Bronchial epithelial cell (primary cell): ENCODE results near the gene ZMYND10. TPM values are rescaled to one million over a fixed set of nuclear protein-coding genes. Genes with fewer than 3 reads are reported as not detected.
A peak's percentile ranks its signal among the peaks of the same experiment; 100 is the strongest.

Experiments used
- DNase-seq: peaks from one replicate; pipeline ENCODE4 v3.0.0-alpha.2; 2010; ENCODE audit warnings: low read depth
- FAIRE-seq: peaks from 2 replicates; lab custom pipeline; 2011; peaks lifted over from hg19 to GRCh38; lab: Jason Lieb, UNC
- H3K27me3 ChIP-seq: 2 replicates; pipeline ENCODE4 v1.5.1; 2011; ENCODE audit warnings: low read length; ENCODE audit not compliant: control insufficient read depth, insufficient read depth
- H3K36me3 ChIP-seq: 2 replicates; pipeline ENCODE4 v1.5.1; 2011; ENCODE audit warnings: low read length; ENCODE audit not compliant: control insufficient read depth, insufficient read depth
- H3K4me3 ChIP-seq: 2 replicates; pipeline ENCODE4 v1.5.1; 2011; ENCODE audit warnings: mild to moderate bottlenecking, low read depth, low read length, control low read depth
- CTCF ChIP-seq: IDR thresholded peaks from 2 replicates; pipeline ENCODE4 v1.5.1; 2011; ENCODE audit warnings: mild to moderate bottlenecking, moderate library complexity, low read length, control low read depth, inconsistent platforms; ENCODE audit not compliant: insufficient read depth, severe bottlenecking
- total RNA-seq: library from RNA; depleted of rRNA; stranded (reverse); fragments of >200 nt; gene quantifications from 2 replicates; pipeline ENCODE4 v1.2.1, GENCODE V29; 2014

Gene ZMYND10
- total RNA-seq, 1 donor from 2014 or later = 0.53 TPM

- H3K4me3 ChIP-seq = no peak overlapping the region
- no peak for FAIRE-seq
- H3K36me3 ChIP-seq = peaks cover 27% of the 10 kb centered on the region
- no peak for TF ChIP-seq CTCF
- H3K27me3 ChIP-seq = no peaks in the 10 kb centered on the region
- DNase-seq = no peak
Observed at GRCh38 chr3:50354186-50354764, 8.7 kb upstream of the ZMYND10 start.

- no peak for TF ChIP-seq CTCF
- H3K36me3 ChIP-seq = peaks cover 30% of the 10 kb centered on the region
- DNase-seq = no peak
- FAIRE-seq = no peak
- no peaks in the 10 kb centered on the region for H3K27me3 ChIP-seq
- no peak overlapping the region for H3K4me3 ChIP-seq
Observed at GRCh38 chr3:50353245-50354004, 7.9 kb upstream of the ZMYND10 start.

GRCh38 chr3:50352781-50353180, 7.2 kb upstream of the ZMYND10 start:
- peak; percentile 38 for DNase-seq
- TF ChIP-seq CTCF = peak; percentile 35
- FAIRE-seq = no peak
- Histone ChIP-seq H3K4me3 (no peak overlapping the region), H3K27me3 (no peaks in the 10 kb centered on the region), H3K36me3 (peaks cover 36% of the 10 kb centered on the region)

GRCh38 chr3:50351323-50351697, 5.8 kb upstream of the ZMYND10 start:
- Histone ChIP-seq H3K27me3 (no peaks in the 10 kb centered on the region), H3K36me3 (peaks cover 35% of the 10 kb centered on the region), H3K4me3 (peak overlapping the region; percentile 67)
- DNase-seq = no peak
- no peak for FAIRE-seq
- TF ChIP-seq CTCF = no peak

GRCh38 chr3:50350527-50351322, 5.2 kb upstream of the ZMYND10 start, which contains the start of the genes CYB561D2 and NPRL2:
CYB561D2 (plus strand) TSS chr3:50350862; CDS start chr3:50351434, 572 bp downstream.
NPRL2 (minus strand) TSS chr3:50350775; CDS start chr3:50350652, 123 bp downstream.
- FAIRE-seq (peak; percentile 96), DNase-seq (peak; percentile 88)
- Histone ChIP-seq H3K4me3 (peak within 1 kb of the TSS; percentile 67), H3K36me3 (peaks cover 32% of the 10 kb centered on the region), H3K27me3 (no peaks in the 10 kb centered on the region)
- no peak for TF ChIP-seq CTCF
